WTC11 (cell line): ENCODE data around the gene BIRC5. TPM values are rescaled to one million over a fixed set of nuclear protein-coding genes. Genes with fewer than 3 reads are reported as not detected.

Experiments
- ATF2 ChIP-seq: sonication (generic); formaldehyde crosslinking; IDR thresholded peaks from 2 replicates; pipeline ENCODE4 v1.8.1; 2022; ENCODE audit warnings: low read depth, missing genetic modification reagents, borderline replicate concordance
- CTCF ChIP-seq: fragments of 200-600 bp; IDR thresholded peaks from 2 replicates; pipeline ENCODE4 v1.8.0; 2022; ENCODE audit warnings: antibody characterized with exemption
- E2F4 ChIP-seq: sonication (generic); formaldehyde crosslinking; IDR thresholded peaks from 2 replicates; pipeline ENCODE4 v1.8.1; 2022; ENCODE audit warnings: low read depth, mild to moderate bottlenecking, moderate library complexity, missing genetic modification reagents, borderline replicate concordance
- E2F5 ChIP-seq: sonication (generic); formaldehyde crosslinking; IDR thresholded peaks from 2 replicates; pipeline ENCODE4 v1.8.1; 2022; ENCODE audit warnings: mild to moderate bottlenecking, moderate library complexity, missing genetic modification reagents
- ELF4 ChIP-seq: sonication (generic); formaldehyde crosslinking; IDR thresholded peaks from 2 replicates; pipeline ENCODE4 v1.8.1; 2022; ENCODE audit warnings: low read depth, mild to moderate bottlenecking, moderate library complexity, missing genetic modification reagents
- ERG ChIP-seq: fragments of 250-450 bp; sonication (Bioruptor Pico); IDR thresholded peaks from 2 replicates; pipeline ENCODE4 v1.8.0; 2021; ENCODE audit warnings: mild to moderate bottlenecking
- FOXK1 ChIP-seq: sonication (generic); formaldehyde crosslinking; IDR thresholded peaks from 2 replicates; pipeline ENCODE4 v1.8.0; 2022; ENCODE audit warnings: mild to moderate bottlenecking, moderate library complexity, missing genetic modification reagents
- FOXP1 ChIP-seq: sonication (generic); formaldehyde crosslinking; IDR thresholded peaks from 2 replicates; pipeline ENCODE4 v1.8.0; 2022; ENCODE audit warnings: missing genetic modification reagents, mild to moderate bottlenecking, moderate library complexity, borderline replicate concordance
- GRHL2 ChIP-seq: fragments of 250-450 bp; sonication (Bioruptor Pico); IDR thresholded peaks from 2 replicates; pipeline ENCODE4 v1.8.0; 2022; ENCODE audit warnings: mild to moderate bottlenecking, moderate library complexity; ENCODE audit not compliant: insufficient replicate concordance, severe bottlenecking
- GTF2I ChIP-seq: fragments of 250-450 bp; sonication (Bioruptor Pico); conservative IDR thresholded peaks from 2 replicates; pipeline ENCODE4 v1.4.0; 2021; ENCODE audit warnings: mild to moderate bottlenecking
- HMGA2 ChIP-seq: fragments of 250-450 bp; sonication (Bioruptor Pico); IDR thresholded peaks from 2 replicates; pipeline ENCODE4 v1.4.0; 2021; ENCODE audit warnings: mild to moderate bottlenecking, moderate library complexity
- IRF2 ChIP-seq: sonication (generic); formaldehyde crosslinking; IDR thresholded peaks from 2 replicates; pipeline ENCODE4 v1.8.0; 2022; ENCODE audit warnings: low read depth, missing genetic modification reagents, borderline replicate concordance
- MAX ChIP-seq: sonication (generic); formaldehyde crosslinking; IDR thresholded peaks from 2 replicates; pipeline ENCODE4 v1.8.0; 2022; ENCODE audit warnings: mild to moderate bottlenecking, missing genetic modification reagents
- NFATC4 ChIP-seq: fragments of 250-450 bp; sonication (Bioruptor Pico); IDR thresholded peaks from 2 replicates; pipeline ENCODE4 v1.9.0; 2021; ENCODE audit warnings: mild to moderate bottlenecking
- NR1H2 ChIP-seq: sonication (generic); formaldehyde crosslinking; IDR thresholded peaks from 2 replicates; pipeline ENCODE4 v1.9.0; 2021; ENCODE audit warnings: mild to moderate bottlenecking, moderate library complexity, missing genetic modification reagents
- PREB ChIP-seq: sonication (generic); formaldehyde crosslinking; IDR thresholded peaks from 2 replicates; pipeline ENCODE4 v1.8.1; 2022; ENCODE audit warnings: mild to moderate bottlenecking, missing genetic modification reagents, moderate library complexity, borderline replicate concordance
- PRRX2 ChIP-seq: fragments of 250-450 bp; sonication (Bioruptor Pico); IDR thresholded peaks from 2 replicates; pipeline ENCODE4 v1.8.0; 2021; ENCODE audit warnings: mild to moderate bottlenecking
- RORB ChIP-seq: fragments of 250-450 bp; sonication (Bioruptor Pico); IDR thresholded peaks from 2 replicates; pipeline ENCODE4 v1.9.0; 2021; ENCODE audit warnings: mild to moderate bottlenecking
- SOX15 ChIP-seq: fragments of 250-450 bp; sonication (Bioruptor Pico); IDR thresholded peaks from 2 replicates; pipeline ENCODE4 v1.9.0; 2021; ENCODE audit warnings: mild to moderate bottlenecking
- SP1 ChIP-seq: sonication (generic); formaldehyde crosslinking; conservative IDR thresholded peaks from 2 replicates; pipeline ENCODE4 v1.8.1; 2022; ENCODE audit warnings: missing genetic modification reagents
- STAT6 ChIP-seq: sonication (generic); formaldehyde crosslinking; conservative IDR thresholded peaks from 2 replicates; pipeline ENCODE4 v1.8.1; 2023; ENCODE audit warnings: mild to moderate bottlenecking, low read depth, missing genetic modification reagents, moderate library complexity
- TEAD1 ChIP-seq: sonication (generic); formaldehyde crosslinking; IDR thresholded peaks from 2 replicates; pipeline ENCODE4 v1.8.0; 2022; ENCODE audit warnings: mild to moderate bottlenecking, missing genetic modification reagents
- TEAD4 ChIP-seq: sonication (generic); formaldehyde crosslinking; IDR thresholded peaks from 2 replicates; pipeline ENCODE4 v1.8.0; 2022; ENCODE audit warnings: mild to moderate bottlenecking, missing genetic modification reagents
- TP53 ChIP-seq: sonication (generic); formaldehyde crosslinking; IDR thresholded peaks from 2 replicates; pipeline ENCODE4 v1.8.1; 2023; ENCODE audit warnings: mild to moderate bottlenecking, missing genetic modification reagents
- ZBTB43 ChIP-seq: sonication (generic); formaldehyde crosslinking; IDR thresholded peaks from 2 replicates; pipeline ENCODE4 v1.8.1; 2023; ENCODE audit warnings: mild to moderate bottlenecking, missing genetic modification reagents
- ZNF416 ChIP-seq: fragments of 250-450 bp; sonication (Bioruptor Pico); IDR thresholded peaks from 2 replicates; pipeline ENCODE4 v1.9.0; 2021; ENCODE audit warnings: mild to moderate bottlenecking, inconsistent platforms
- total RNA-seq: library from RNA; stranded (reverse); gene quantifications from 3 replicates; pipeline ENCODE4 v1.2.3, GENCODE V29; 2021

The BIRC5 gene
- total RNA-seq, 1 experiment from 2014 or later = 115 TPM

GRCh38 chr17:78214016-78214705 is at the start of gene BIRC5 (continued):
- TF ChIP-seq E2F5 (CRISPR knock-in tag) (peak; percentile 92; the same call in 1 of the 2 replicates), NR1H2 (no peak), RORB (CRISPR knock-in tag) (no peak), ELF4 (CRISPR knock-in tag) (peak; percentile 26; the same call in 1 of the 2 replicates), STAT6 (no peak), PRRX2 (CRISPR knock-in tag) (0 out of 2 replicates have a peak, but pooled peaks have one; percentile 31), GTF2I (no peak), E2F4 (CRISPR knock-in tag) (peak; percentile 100), GRHL2 (CRISPR knock-in tag) (no peak), FOXP1 (peak; percentile 79), ZBTB43 (CRISPR knock-in tag) (no peak), ATF2 (CRISPR knock-in tag) (0 out of 2 replicates have a peak, but pooled peaks have one; percentile 8), HMGA2 (CRISPR knock-in tag) (no peak), NFATC4 (CRISPR knock-in tag) (no peak), CTCF (no peak), TEAD1 (CRISPR knock-in tag) (peak; percentile 91), ERG (CRISPR knock-in tag) (no peak), SOX15 (CRISPR knock-in tag) (no peak), PREB (0 out of 2 replicates have a peak, but pooled peaks have one; percentile 23), MAX (peak; percentile 98), ZNF416 (CRISPR knock-in tag) (no peak), FOXK1 (peak; percentile 75), IRF2 (CRISPR knock-in tag) (no peak), SP1 (CRISPR knock-in tag) (peak; percentile 99), TP53 (CRISPR knock-in tag) (no peak), TEAD4 (CRISPR knock-in tag) (0 out of 2 replicates have a peak, but pooled peaks have one; percentile 22)
